PC-9 (cell line): ENCODE results near the gene ADISSP. TPM values are rescaled to one million over a fixed set of nuclear protein-coding genes. Genes with fewer than 3 reads are reported as not detected.

Source experiments
- BruUV-seq: library from RNA; stranded (reverse); fragments of 400-500 nt; replicated peaks from 2 replicates; lab custom pipeline; 2021; lab: Mats Ljungman, UMichigan
- CTCF ChIA-PET: fragments of 300-600 bp; sonication (Branson Sonifier 250); formaldehyde crosslinking; loops from one replicate; lab custom pipeline; 2022; ENCODE audit warnings: antibody characterized with exemption; lab: Charles Lee
- POLR2A ChIA-PET: fragments of 300-600 bp; sonication (Branson Sonifier 250); formaldehyde crosslinking; loops from one replicate; lab custom pipeline; 2022; ENCODE audit warnings: antibody characterized with exemption; ENCODE audit not compliant: unreplicated experiment; lab: Charles Lee
- DNase-seq, 2 experiments: peaks; one replicate each; pipeline versions ENCODE4 v3.0.0 to v3.0.0-alpha.2; 2015 to 2022; ENCODE audit warnings: mixed read lengths in 1 of 2
- H2AFZ ChIP-seq: fragments of 200-600 bp; sonication (generic); 2 replicates; pipeline ENCODE4 v1.8.1; 2017; ENCODE audit warnings: antibody characterized with exemption
- H3F3A ChIP-seq: fragments of 200-600 bp; sonication (generic); 2 replicates; pipeline ENCODE4 v1.8.1; 2017; ENCODE audit warnings: antibody characterized with exemption, mild to moderate bottlenecking, low read depth; ENCODE audit not compliant: insufficient read depth
- H3K27ac ChIP-seq: fragments of 200-600 bp; sonication (generic); 2 replicates; pipeline ENCODE4 v1.6.1; 2016; ENCODE audit warnings: mixed run types
- H3K27me3 ChIP-seq: fragments of 200-600 bp; sonication (generic); 2 replicates; pipeline ENCODE4 v1.6.1; 2016; ENCODE audit warnings: low read depth, mixed run types; ENCODE audit not compliant: insufficient read depth
- H3K36me3 ChIP-seq: fragments of 200-600 bp; sonication (generic); 2 replicates; pipeline ENCODE4 v1.6.1; 2016; ENCODE audit warnings: low read depth, mixed run types
- H3K4me1 ChIP-seq: fragments of 200-600 bp; sonication (generic); replicated peaks from 2 replicates; pipeline ENCODE4 v1.6.1; 2016; ENCODE audit warnings: mixed run types; ENCODE audit not compliant: insufficient read depth
- H3K4me2 ChIP-seq: fragments of 200-600 bp; sonication (generic); 2 replicates; pipeline ENCODE4 v1.6.1; 2017; ENCODE audit warnings: mixed run types
- H3K4me3 ChIP-seq: fragments of 200-600 bp; sonication (generic); 2 replicates; pipeline ENCODE4 v1.6.1; 2016; ENCODE audit warnings: mixed run types
- H3K79me2 ChIP-seq: fragments of 200-600 bp; sonication (generic); 2 replicates; pipeline ENCODE4 v1.6.1; 2017; ENCODE audit warnings: low read depth, mixed run types
- H3K9me2 ChIP-seq: fragments of 200-600 bp; sonication (generic); 2 replicates; pipeline ENCODE4 v1.8.1; 2017; ENCODE audit warnings: mild to moderate bottlenecking; ENCODE audit not compliant: insufficient read depth
- H3K9me3 ChIP-seq: fragments of 200-600 bp; sonication (generic); 2 replicates; pipeline ENCODE4 v1.8.1; 2016; ENCODE audit warnings: low read depth; ENCODE audit not compliant: insufficient read depth
- H4K20me1 ChIP-seq: fragments of 200-600 bp; sonication (generic); 2 replicates; pipeline ENCODE4 v1.8.1; 2017; ENCODE audit not compliant: insufficient read depth
- EZH2 ChIP-seq: fragments of 200-600 bp; sonication (generic); IDR thresholded peaks from 2 replicates; pipeline ENCODE4 v1.8.0; 2017; ENCODE audit warnings: antibody characterized with exemption, low read depth
- intact Hi-C: fragments of 100-400 bp; cut with micrococcal nuclease; formaldehyde crosslinking; loops from one replicate; pipeline ENCODE4 v1.10.0; 2022; ENCODE audit not compliant: unreplicated experiment
- total RNA-seq: library from RNA; stranded (reverse); gene quantifications from 2 replicates; pipeline ENCODE4 v1.2.3, GENCODE V29; 2021
- TF ChIP-seq, protein P1 (sequence below): fragments of 200-600 bp; sonication (generic); conservative IDR thresholded peaks from 2 replicates; pipeline ENCODE4 v1.6.1; 2017; ENCODE audit warnings: mixed run types, antibody characterized with exemption, mild to moderate bottlenecking, moderate library complexity

ADISSP gene
- total RNA-seq, 1 experiment from 2014 or later, result 86.9 TPM

DNA sequence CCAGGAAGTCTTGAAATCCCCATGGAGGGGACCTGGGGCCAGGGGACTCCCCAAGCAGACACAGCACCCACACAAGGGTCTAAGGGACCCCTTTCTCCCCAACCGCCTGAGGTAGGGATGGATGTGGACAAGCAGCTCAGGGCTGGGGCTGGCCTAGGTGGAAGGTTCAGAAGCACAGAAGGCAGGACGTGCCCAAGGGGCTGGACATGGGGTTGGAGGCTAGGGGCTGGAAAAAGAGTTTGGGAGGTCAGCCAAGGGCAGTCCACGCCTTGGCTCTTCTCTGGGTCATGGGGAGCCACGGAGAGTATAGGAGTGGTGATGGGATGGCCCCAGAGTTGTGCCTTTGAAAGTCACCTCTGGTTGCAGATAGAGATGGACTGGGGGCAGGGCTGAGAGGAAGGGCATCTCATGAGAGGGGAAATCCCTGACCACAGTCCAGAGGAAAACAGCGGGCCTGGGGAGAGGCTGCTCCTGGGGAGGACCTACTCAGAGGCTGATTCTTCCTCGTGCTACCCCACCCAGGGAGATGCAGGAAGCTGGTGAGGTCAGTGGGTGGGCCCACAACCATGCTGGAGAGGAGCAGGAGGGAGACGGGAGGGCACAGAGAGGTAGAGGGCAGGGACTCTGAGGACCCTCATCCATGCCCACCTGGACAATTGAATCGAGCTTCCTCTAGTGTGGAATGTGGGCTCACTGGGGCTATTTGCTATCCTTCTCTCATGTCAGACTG is 37.6 kb downstream of the ADISSP start:
- POLR2A ChIA-PET, result no interaction called here
- Histone ChIP-seq H3K4me2 (no peak overlapping the region), H3K4me3 (no peak overlapping the region), H3K9me2 (no peaks in the 10 kb centered on the region), H3K79me2 (no peaks in the 10 kb centered on the region), H3K27me3 (0 out of 2 replicates have a peak, but pooled peaks cover 5% of the 10 kb centered on the region), H3K4me1 (peaks cover 13% of the 10 kb centered on the region), H3K36me3 (no peaks in the 10 kb centered on the region), H3F3A (peaks cover 8% of the 10 kb centered on the region; the same call in 1 of the 2 replicates), H2AFZ (no peak overlapping the region), H4K20me1 (no peaks in the 10 kb centered on the region), H3K9me3 (no peaks in the 10 kb centered on the region), H3K27ac (no peak overlapping the region)
- DNase-seq, result no peak
- CTCF ChIA-PET, result interaction anchor here (1.2 kb wide), 1 partner anchor 54 kb away, joined by 3 read pairs; no protein-coding TSS in a partner anchor
- TF ChIP-seq EZH2, result no peak
- TF ChIP-seq, protein P1, sequence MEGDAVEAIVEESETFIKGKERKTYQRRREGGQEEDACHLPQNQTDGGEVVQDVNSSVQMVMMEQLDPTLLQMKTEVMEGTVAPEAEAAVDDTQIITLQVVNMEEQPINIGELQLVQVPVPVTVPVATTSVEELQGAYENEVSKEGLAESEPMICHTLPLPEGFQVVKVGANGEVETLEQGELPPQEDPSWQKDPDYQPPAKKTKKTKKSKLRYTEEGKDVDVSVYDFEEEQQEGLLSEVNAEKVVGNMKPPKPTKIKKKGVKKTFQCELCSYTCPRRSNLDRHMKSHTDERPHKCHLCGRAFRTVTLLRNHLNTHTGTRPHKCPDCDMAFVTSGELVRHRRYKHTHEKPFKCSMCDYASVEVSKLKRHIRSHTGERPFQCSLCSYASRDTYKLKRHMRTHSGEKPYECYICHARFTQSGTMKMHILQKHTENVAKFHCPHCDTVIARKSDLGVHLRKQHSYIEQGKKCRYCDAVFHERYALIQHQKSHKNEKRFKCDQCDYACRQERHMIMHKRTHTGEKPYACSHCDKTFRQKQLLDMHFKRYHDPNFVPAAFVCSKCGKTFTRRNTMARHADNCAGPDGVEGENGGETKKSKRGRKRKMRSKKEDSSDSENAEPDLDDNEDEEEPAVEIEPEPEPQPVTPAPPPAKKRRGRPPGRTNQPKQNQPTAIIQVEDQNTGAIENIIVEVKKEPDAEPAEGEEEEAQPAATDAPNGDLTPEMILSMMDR, result no peak
- intact Hi-C loops, result no loop called here
- no TSS peak for BruUV-seq

DNA sequence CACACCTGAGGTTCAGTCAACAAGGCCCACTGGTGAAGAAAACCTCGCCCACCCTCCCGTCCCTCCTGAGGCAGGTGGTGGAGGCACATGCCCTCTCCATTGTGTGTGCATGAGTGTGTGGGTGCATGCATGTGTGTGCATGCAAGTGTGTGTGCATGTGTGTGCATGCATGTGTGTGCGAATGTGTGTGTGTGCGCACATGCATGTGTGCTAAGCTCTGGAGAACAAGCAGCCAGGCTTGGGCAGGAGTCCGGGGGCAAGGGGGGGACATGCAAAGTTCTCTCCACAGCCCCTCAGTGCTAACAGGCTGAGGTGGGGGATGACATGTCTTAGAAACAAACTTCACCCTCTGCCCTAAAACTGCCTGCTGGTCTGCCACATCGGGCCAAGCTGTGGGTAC is 38.2 kb downstream of the ADISSP start:
- POLR2A ChIA-PET, result no interaction called here
- CTCF ChIA-PET, result interaction anchor here (0.8 to 1.2 kb wide), 2 partner anchors 16 to 53 kb away, joined by 3 to 4 read pairs; no protein-coding TSS in a partner anchor
- no TSS peak for BruUV-seq
- H4K20me1 ChIP-seq, result no peaks in the 10 kb centered on the region
- peaks cover 8% of the 10 kb centered on the region; the same call in 1 of the 2 replicates for H3F3A ChIP-seq
- DNase-seq, result no peak
- no peaks in the 10 kb centered on the region for H3K9me3 ChIP-seq
- peaks cover 13% of the 10 kb centered on the region for H3K4me1 ChIP-seq
- no peaks in the 10 kb centered on the region for H3K36me3 ChIP-seq
- H3K9me2 ChIP-seq, result no peaks in the 10 kb centered on the region
- H3K4me2 ChIP-seq, result no peak overlapping the region
- TF ChIP-seq, protein P1, result no peak
- no peak for TF ChIP-seq EZH2
- no peaks in the 10 kb centered on the region for H3K79me2 ChIP-seq
- 0 out of 2 replicates have a peak, but pooled peaks cover 5% of the 10 kb centered on the region for H3K27me3 ChIP-seq
- intact Hi-C loops, result no loop called here
- no peak overlapping the region for H3K27ac ChIP-seq
- H2AFZ ChIP-seq, result no peak overlapping the region
- no peak overlapping the region for H3K4me3 ChIP-seq

DNA sequence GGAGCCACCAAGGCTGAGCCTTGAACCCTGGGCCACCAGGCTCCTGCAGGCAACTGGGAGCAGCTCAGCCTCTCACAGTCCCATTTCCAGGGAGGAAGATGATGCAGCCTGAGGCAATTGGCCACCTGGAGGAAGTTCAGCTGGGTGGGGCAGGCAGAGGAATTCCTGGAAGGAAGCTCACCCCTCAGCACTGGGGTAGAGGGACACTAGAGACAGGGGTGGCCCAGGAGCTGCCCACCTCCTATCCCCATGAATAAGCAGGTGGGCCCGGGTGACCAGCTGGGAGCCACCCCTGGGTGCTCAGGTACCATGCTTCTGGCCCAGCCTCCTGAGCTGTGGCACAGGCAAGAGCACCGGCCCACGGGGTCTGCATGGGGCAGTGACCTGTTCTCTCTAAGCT is 38.7 kb downstream of the ADISSP start:
- 0 out of 2 replicates have a peak, but pooled peaks cover 5% of the 10 kb centered on the region for H3K27me3 ChIP-seq
- no peak overlapping the region for H3K4me2 ChIP-seq
- POLR2A ChIA-PET, result no interaction called here
- no TSS peak for BruUV-seq
- no peaks in the 10 kb centered on the region for H4K20me1 ChIP-seq
- no peaks in the 10 kb centered on the region for H3K9me2 ChIP-seq
- peaks cover 13% of the 10 kb centered on the region for H3K4me1 ChIP-seq
- no peaks in the 10 kb centered on the region for H3K79me2 ChIP-seq
- CTCF ChIA-PET, result interaction anchor here (0.8 to 1.2 kb wide), 2 partner anchors 16 to 53 kb away, joined by 3 to 4 read pairs; no protein-coding TSS in a partner anchor
- no peaks in the 10 kb centered on the region for H3K36me3 ChIP-seq
- intact Hi-C loops, result no loop called here
- no peak overlapping the region for H3K27ac ChIP-seq
- H3K9me3 ChIP-seq, result no peaks in the 10 kb centered on the region
- TF ChIP-seq, protein P1, result no peak
- no peak for TF ChIP-seq EZH2
- no peak overlapping the region for H3K4me3 ChIP-seq
- peaks cover 8% of the 10 kb centered on the region; the same call in 1 of the 2 replicates for H3F3A ChIP-seq
- H2AFZ ChIP-seq, result no peak overlapping the region
- DNase-seq, result no peak
